ENCODE results near the gene SCGB1A1. TPM values are rescaled to one million over a fixed set of nuclear protein-coding genes. Genes with fewer than 3 reads are reported as not detected.
A peak's percentile ranks its signal among the peaks of the same experiment; 100 is the strongest.
"Not testable (repeated sequence)": the region's sequence is repeated elsewhere in the genome, so short reads cannot be mapped to it uniquely, and the experiment has no call there.

Gene SCGB1A1
- total RNA-seq: not detected
- long read RNA-seq: 0 reads

DNA sequence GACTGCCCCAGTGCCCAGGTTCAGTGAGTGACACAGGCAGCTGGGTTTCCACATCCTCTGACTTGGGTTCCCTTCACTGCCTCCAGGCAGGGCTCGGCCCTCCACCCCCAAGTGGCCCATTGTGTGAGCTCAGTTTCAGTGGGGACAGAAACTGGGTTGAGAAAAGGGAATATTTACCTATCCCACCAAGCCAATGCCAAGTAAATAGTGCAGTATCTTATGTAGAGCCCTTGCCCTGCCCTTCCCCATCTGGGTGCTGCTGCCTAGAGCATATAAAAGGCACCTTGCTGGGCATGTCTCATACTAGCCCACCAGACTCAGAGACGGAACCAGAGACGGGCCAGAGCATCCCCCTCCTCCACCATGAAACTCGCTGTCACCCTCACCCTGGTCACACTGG is at the start of gene SCGB1A1:
Gene SCGB1A1 (plus strand): TSS at position 301 of the 400 bp plus-strand sequence. CDS start 63 bp downstream, at position 364.
- ATAC-seq: no peak
- intact Hi-C loops (cut with DNase I): no loop called here
- no peak for DNase-seq (ENCODE audit: missing footprints)

DNA sequence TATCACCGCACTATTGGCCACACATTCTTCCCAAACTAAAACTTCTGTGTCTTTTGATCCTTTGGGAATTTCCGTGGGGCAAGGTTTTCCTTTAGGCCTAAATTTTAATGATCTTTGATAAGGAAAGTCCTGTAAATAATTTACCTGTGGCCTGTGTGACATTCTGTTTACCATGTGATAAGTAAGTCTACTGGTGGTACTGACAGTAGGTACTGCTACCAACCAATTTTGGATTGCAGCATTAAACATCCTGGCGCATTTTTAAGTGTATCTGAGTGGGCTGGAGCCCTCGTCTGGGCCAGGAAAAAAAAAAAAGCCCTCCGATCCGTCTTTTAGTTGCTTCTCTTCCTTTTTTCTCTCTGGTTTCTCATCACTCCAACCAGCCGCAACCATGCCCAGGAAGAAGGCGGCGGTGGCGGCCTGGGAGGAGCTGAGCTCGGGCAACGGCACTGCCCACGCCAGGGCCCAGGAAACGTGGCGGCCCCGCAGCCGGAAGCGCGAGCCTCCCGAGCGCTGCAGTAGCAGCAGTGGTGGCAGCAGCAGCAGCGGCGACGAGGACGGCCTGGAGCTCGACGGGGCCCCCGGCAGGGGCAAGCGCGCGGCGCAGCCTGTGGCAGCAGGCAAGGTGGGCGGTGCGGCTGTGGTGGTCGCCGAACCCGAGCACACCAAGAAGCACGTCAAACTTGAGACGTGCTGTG is 47.9 kb upstream of the SCGB1A1 start:
- ATAC-seq (peak; percentile 10), DNase-seq (ENCODE audit: missing footprints) (peak; percentile 80)
- intact Hi-C loops (cut with DNase I): no loop called here

- DNase-seq (ENCODE audit: missing footprints): no peak
- intact Hi-C loops (cut with DNase I): no loop called here
- no peak for ATAC-seq
These were observed 46.0 kb upstream of the SCGB1A1 start for GRCh38 chr11:62372871-62373270.

DNA sequence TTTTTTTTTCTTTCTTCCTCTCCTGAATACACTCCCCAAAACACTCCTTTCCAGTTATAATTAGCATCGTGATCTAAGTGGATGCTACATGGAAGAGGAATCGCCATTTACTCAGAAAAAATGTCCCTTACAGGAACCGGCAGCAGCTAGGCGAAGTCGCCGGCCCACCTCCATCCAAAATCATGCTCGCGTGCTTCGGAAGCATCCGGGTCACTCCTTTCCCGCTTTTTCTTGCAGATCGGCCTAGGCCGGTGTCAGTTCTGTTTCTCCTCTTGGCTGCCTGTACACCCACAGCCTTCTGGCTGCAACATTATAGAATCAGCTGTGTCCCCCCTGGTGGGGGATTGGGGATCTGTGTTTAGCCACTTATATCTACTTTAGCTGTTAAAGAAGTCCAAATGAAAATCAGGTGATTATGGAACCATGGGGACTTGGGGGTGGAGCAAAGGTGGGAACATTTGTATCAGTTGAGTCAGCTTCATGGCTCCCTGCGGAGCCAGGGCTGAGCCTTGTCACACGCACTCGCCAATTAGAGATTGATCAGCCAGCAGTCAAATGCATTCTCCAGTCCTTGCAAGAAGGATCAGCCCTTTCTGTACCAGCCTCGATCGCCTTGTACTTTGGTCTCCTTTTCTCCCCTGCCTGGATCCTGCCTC is 45.2 kb upstream of the SCGB1A1 start:
- no peak for DNase-seq (ENCODE audit: missing footprints)
- intact Hi-C loops (cut with DNase I): no loop called here
- no peak for ATAC-seq

GRCh38 chr11:62374801-62375200 is 44.0 kb upstream of the SCGB1A1 start:
- intact Hi-C loops (cut with DNase I): loop anchor here (5.0 kb wide), 2 partner anchors 38 to 202 kb away; partner anchors contain the start of gene ASRGL1
- ATAC-seq: no peak
- DNase-seq (ENCODE audit: missing footprints): no peak

GRCh38 chr11:62378459-62379063 is 40.3 kb upstream of the SCGB1A1 start:
- ATAC-seq; DNase-seq (ENCODE audit: missing footprints): not testable (repeated sequence)
- intact Hi-C loops (cut with DNase I): loop anchor here (5.0 kb wide), 2 partner anchors 41 to 206 kb away; partner anchors contain the start of gene ASRGL1

GRCh38 chr11:62379586-62379985 is 39.2 kb upstream of the SCGB1A1 start:
- intact Hi-C loops (cut with DNase I): loop anchor here (5.0 kb wide), 2 partner anchors 42 to 207 kb away; partner anchors contain the start of gene ASRGL1
- DNase-seq (ENCODE audit: missing footprints); ATAC-seq: not testable (repeated sequence)

GRCh38 chr11:62380821-62381245 is 38.0 kb upstream of the SCGB1A1 start:
- DNase-seq (ENCODE audit: missing footprints); intact Hi-C loops (cut with DNase I): not testable (repeated sequence)
- peak; percentile 64 for ATAC-seq

- ATAC-seq (no peak), DNase-seq (ENCODE audit: missing footprints) (no peak)
- intact Hi-C loops (cut with DNase I): no loop called here
These were observed 35.0 kb upstream of the SCGB1A1 start for GRCh38 chr11:62383822-62384221.

GRCh38 chr11:62386083-62386482 is 32.8 kb upstream of the SCGB1A1 start:
- DNase-seq (ENCODE audit: missing footprints); ATAC-seq; intact Hi-C loops (cut with DNase I): not testable (repeated sequence)

DNA sequence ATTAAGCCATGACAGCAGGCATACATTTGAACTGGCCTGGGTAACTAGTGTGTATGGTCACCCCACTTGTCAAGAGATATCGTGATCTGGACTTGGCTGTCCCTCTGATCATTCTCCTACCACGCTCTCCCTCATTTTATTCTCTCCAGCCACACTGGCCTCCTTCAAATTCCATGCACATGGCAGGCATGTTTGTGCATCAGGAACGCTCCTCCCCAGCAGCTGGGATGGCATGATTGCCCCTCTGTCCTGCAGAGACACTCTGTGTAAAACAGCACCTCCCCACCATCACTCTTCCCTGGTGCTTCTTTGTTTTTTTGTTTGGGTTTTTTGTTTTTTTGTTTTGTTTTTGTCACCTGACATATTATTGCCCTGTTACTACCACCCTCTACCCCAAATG is 31.5 kb upstream of the SCGB1A1 start:
- intact Hi-C loops (cut with DNase I): no loop called here

GRCh38 chr11:62388999-62389398 is 29.8 kb upstream of the SCGB1A1 start:
- DNase-seq (ENCODE audit: missing footprints): no peak
- ATAC-seq: no peak
- intact Hi-C loops (cut with DNase I): no loop called here

More for the DNA sequence above, 31.5 kb upstream of the SCGB1A1 start:
- no peak for DNase-seq (ENCODE audit: missing footprints)
- ATAC-seq: no peak

GRCh38 chr11:62390237-62390636 is 28.6 kb upstream of the SCGB1A1 start:
- intact Hi-C loops (cut with DNase I): loop anchor here (10.0 kb wide), 1 partner anchor 475 kb away; no protein-coding TSS in a partner anchor
- DNase-seq (ENCODE audit: missing footprints): no peak
- ATAC-seq: no peak

DNA sequence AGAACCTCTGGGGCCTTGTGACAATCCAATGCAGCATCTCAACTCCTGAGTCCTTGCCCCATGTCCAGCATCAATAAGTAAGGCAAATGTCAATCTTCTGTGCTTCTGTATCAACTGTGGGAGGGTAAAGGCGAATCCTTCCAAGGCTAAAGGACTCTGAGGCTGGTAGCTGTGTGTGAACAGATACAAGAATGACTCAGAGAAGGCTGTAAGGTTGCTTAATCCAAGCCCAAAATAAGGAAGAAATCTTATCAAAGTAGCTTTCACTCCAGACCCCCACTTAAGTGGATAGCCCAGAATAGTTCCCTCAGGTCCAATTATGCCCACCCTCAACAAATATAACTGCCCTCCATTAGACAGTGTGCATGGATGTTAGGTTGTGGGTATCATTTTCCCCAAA is 28.1 kb upstream of the SCGB1A1 start:
- no peak for ATAC-seq
- DNase-seq (ENCODE audit: missing footprints): no peak
- intact Hi-C loops (cut with DNase I): loop anchor here (10.0 kb wide), 1 partner anchor 474 kb away; no protein-coding TSS in a partner anchor

GRCh38 chr11:62391642-62392425 is 27.0 kb upstream of the SCGB1A1 start:
- ATAC-seq (no peak), DNase-seq (ENCODE audit: missing footprints) (no peak)
- intact Hi-C loops (cut with DNase I): loop anchor here (10.0 kb wide), 1 partner anchor 473 kb away; no protein-coding TSS in a partner anchor

GRCh38 chr11:62392506-62392905 is 26.3 kb upstream of the SCGB1A1 start:
- ATAC-seq: no peak
- no peak for DNase-seq (ENCODE audit: missing footprints)
- intact Hi-C loops (cut with DNase I): loop anchor here (10.0 kb wide), 1 partner anchor 472 kb away; no protein-coding TSS in a partner anchor

GRCh38 chr11:62393061-62393611 is 25.7 kb upstream of the SCGB1A1 start:
- no peak for ATAC-seq
- no peak for DNase-seq (ENCODE audit: missing footprints)
- intact Hi-C loops (cut with DNase I): loop anchor here (10.0 kb wide), 1 partner anchor 472 kb away; no protein-coding TSS in a partner anchor

DNA sequence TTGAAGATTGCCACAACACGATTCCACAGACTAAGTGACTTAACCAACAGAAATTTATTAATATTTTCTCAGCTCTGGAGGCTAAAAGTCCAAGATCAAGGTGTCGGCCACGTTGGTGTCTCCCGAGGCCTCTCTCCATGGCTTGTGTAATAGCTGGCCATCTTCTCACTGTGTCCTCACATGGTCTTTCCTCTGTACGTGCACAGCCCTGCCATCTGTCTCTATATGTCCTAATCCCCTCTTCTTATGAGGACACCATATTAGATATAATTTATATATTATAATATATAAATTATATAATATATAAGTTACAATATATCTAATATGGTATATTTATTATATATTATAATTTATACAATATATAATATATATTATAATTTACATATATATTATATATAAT is 25.1 kb upstream of the SCGB1A1 start:
- no peak for DNase-seq (ENCODE audit: missing footprints)
- ATAC-seq: no peak
- intact Hi-C loops (cut with DNase I): loop anchor here (10.0 kb wide), 1 partner anchor 471 kb away; no protein-coding TSS in a partner anchor

All from Right ventricle myocardium inferior (tissue), 1 donor.